GM12874 (cell line): ENCODE measurements around the gene MAPT.

Source experiments
- TF ChIP-seq, protein P1 (sequence below): IDR thresholded peaks from 2 replicates; pipeline ENCODE4 v1.5.1; 2011; ENCODE audit warnings: low read depth, mild to moderate bottlenecking, control low read depth, low read length, moderate library complexity; ENCODE audit not compliant: insufficient read depth

The MAPT gene

DNA sequence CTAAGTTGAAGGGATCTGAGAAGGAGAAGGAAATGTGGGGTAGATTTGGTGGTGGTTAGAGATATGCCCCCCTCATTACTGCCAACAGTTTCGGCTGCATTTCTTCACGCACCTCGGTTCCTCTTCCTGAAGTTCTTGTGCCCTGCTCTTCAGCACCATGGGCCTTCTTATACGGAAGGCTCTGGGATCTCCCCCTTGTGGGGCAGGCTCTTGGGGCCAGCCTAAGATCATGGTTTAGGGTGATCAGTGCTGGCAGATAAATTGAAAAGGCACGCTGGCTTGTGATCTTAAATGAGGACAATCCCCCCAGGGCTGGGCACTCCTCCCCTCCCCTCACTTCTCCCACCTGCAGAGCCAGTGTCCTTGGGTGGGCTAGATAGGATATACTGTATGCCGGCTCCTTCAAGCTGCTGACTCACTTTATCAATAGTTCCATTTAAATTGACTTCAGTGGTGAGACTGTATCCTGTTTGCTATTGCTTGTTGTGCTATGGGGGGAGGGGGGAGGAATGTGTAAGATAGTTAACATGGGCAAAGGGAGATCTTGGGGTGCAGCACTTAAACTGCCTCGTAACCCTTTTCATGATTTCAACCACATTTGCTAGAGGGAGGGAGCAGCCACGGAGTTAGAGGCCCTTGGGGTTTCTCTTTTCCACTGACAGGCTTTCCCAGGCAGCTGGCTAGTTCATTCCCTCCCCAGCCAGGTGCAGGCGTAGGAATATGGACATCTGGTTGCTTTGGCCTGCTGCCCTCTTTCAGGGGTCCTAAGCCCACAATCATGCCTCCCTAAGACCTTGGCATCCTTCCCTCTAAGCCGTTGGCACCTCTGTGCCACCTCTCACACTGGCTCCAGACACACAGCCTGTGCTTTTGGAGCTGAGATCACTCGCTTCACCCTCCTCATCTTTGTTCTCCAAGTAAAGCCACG, 133.0 kb downstream of the MAPT start:
- TF ChIP-seq, protein P1, sequence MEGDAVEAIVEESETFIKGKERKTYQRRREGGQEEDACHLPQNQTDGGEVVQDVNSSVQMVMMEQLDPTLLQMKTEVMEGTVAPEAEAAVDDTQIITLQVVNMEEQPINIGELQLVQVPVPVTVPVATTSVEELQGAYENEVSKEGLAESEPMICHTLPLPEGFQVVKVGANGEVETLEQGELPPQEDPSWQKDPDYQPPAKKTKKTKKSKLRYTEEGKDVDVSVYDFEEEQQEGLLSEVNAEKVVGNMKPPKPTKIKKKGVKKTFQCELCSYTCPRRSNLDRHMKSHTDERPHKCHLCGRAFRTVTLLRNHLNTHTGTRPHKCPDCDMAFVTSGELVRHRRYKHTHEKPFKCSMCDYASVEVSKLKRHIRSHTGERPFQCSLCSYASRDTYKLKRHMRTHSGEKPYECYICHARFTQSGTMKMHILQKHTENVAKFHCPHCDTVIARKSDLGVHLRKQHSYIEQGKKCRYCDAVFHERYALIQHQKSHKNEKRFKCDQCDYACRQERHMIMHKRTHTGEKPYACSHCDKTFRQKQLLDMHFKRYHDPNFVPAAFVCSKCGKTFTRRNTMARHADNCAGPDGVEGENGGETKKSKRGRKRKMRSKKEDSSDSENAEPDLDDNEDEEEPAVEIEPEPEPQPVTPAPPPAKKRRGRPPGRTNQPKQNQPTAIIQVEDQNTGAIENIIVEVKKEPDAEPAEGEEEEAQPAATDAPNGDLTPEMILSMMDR, result no peak

DNA sequence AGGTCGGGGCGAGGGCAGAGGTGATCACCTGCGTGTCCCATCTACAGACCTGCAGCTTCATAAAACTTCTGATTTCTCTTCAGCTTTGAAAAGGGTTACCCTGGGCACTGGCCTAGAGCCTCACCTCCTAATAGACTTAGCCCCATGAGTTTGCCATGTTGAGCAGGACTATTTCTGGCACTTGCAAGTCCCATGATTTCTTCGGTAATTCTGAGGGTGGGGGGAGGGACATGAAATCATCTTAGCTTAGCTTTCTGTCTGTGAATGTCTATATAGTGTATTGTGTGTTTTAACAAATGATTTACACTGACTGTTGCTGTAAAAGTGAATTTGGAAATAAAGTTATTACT, 133.6 kb downstream of the MAPT start:
- TF ChIP-seq, protein P1, result no peak

DNA sequence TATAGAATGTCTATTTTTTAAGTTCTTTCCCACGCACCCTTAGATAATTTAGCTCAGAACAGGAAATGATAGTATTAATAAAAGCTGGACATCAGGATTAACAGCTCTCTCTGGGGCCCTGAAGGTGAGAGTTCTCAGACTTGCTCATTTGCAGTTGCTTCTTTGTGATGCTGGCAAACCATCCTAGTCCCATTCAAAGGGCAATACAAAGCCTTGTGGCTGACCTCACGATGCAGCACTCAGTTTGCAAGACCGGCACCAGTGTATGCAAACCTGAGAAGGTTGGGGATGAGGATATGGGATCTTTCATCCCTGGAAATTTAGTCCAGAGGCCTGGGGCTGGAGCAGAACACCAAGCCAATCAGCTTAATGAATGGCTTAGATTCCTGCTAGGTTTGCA, 134.0 kb downstream of the MAPT start:
- TF ChIP-seq, protein P1, result no peak

DNA sequence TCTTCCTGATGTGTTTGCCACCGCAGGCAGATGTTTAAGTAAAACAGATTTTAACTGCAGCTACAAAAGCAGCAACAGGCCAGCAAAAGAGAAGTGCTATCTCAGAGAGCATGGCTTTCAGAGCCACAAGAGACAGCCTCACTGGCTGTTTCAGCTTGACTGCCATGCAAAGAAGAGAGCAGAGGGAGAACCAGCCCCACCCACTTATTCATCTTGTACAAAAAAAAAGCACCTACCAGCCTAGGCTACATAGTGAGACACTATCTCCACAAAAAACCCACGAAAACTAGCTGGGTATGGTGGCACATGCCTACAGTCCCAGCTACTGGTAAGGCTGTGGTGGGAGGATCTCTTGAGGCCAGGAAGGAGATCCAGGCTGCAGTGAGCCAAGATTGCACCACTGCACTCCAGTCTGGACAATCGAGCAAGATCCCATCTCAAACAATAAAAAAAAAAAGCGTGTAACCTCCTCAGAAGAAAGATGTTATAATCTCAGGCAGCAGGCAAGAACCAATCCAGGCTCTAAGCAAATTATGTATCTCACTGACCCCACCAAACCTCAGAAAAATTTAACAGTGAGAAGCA, 134.7 kb downstream of the MAPT start:
- TF ChIP-seq, protein P1, result no peak

DNA sequence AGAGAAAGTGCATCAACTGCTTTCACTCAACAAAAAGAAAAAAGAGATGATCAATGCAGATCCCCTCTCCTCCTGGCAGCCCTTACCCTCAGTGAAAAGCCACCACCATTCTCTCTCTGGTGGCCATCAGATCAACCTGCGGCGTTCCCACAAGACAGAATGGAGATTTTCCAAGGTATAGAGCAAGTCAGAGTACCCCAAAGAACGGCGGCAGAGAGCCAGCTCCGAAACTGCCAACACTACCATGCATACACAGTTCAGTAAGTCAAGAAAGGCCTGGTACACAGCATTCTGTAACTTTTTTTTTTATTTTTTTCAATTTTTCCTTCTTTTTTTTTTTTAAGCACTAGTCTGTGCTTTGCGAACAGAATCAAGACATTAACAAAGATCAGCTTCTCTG, 135.3 kb downstream of the MAPT start:
- TF ChIP-seq, protein P1, result no peak

DNA sequence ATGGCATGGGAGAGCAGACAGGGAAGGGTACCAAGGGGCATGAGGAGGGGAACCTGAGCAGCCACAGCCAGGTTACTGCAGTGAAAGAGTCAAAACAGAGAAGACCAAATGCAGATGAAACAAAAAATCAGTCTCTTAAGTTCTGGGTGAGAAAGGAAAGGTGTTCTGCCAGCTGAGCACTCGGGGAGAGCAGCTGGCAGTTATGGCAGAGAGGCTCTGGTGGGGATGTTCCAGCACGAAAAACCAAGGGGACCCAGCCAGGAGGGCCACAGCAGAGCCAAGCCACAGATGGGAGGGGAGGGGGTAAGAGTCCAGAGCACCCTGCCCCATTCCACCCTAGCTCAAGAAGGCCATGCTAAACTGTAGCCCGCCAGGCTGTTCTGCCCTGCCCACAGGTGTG, 136.4 kb downstream of the MAPT start:
- TF ChIP-seq, protein P1, result no peak

DNA sequence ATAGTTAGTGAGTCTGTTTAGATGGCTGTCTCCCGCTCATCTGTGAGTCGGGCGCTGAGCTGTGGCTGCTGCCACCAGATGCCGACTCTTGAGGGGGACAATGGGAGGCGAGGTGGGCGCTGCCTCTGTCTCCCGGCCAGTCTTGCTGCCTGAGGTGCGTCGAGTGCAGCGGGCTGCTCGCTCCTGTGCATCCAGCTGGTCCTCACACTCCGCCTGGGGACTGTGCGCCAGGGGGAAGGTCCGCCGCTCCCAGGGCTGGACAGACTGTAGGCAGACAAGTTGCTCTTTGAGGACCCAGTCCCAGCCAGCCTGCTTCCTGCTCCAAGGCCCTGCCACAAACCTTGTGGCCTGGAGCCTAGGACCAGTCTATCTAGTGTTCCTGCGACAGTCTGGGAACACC, 137.1 kb downstream of the MAPT start:
- TF ChIP-seq, protein P1, result no peak
